Liver (tissue), 9 donors: Measurements from ENCODE around the gene TMTC2. TPM values are rescaled to one million over a fixed set of nuclear protein-coding genes. Genes with fewer than 3 reads are reported as not detected.

Source experiments
- DNase-seq: peaks from one replicate; pipeline ENCODE4 v3.0.0-alpha.2; 2017; ENCODE audit warnings: low spot score
- H3K27ac ChIP-seq, 2 donors: one replicate each; pipeline ENCODE4 v1.7.0; 2013; ENCODE audit warnings: inconsistent platforms in 2 of 2, low read length in 2 of 2, control low read depth in 1 of 2, low read depth in 1 of 2, mild to moderate bottlenecking in 1 of 2
- H3K27me3 ChIP-seq, 4 donors: one replicate each; pipeline versions ENCODE4 v1.6.1 to v1.7.0; 2013; ENCODE audit warnings: low read length in 3 of 4, inconsistent platforms in 1 of 4, mild to moderate bottlenecking in 1 of 4, moderate library complexity in 1 of 4; ENCODE audit not compliant: control insufficient read depth in 4 of 4, insufficient read depth in 4 of 4
- H3K36me3 ChIP-seq, 4 donors: one replicate each; pipeline versions ENCODE4 v1.6.1 to v1.7.0; 2013; ENCODE audit warnings: low read length in 3 of 4, mild to moderate bottlenecking in 3 of 4, low read depth in 1 of 4, moderate library complexity in 1 of 4; ENCODE audit not compliant: control insufficient read depth in 4 of 4, insufficient read depth in 3 of 4
- H3K4me1 ChIP-seq, 4 donors: one replicate each; pipeline versions ENCODE4 v1.6.1 to v1.7.0; 2013; ENCODE audit warnings: low read length in 3 of 4, mild to moderate bottlenecking in 3 of 4, moderate library complexity in 1 of 4; ENCODE audit not compliant: control insufficient read depth in 4 of 4, insufficient read depth in 4 of 4
- H3K4me3 ChIP-seq, 3 donors: one replicate each; pipeline versions ENCODE4 v1.6.1 to v1.7.0; 2013; ENCODE audit warnings: low read length in 3 of 3, control low read depth in 1 of 3, low read depth in 1 of 3, mild to moderate bottlenecking in 1 of 3
- H3K9ac ChIP-seq, 2 donors: one replicate each; pipeline ENCODE4 v1.7.0; 2013; ENCODE audit warnings: low read length in 2 of 2, mild to moderate bottlenecking in 2 of 2, moderate library complexity in 2 of 2, control low read depth in 1 of 2, low read depth in 1 of 2
- H3K9me3 ChIP-seq, 4 donors: one replicate each; pipeline versions ENCODE4 v1.6.1 to v1.7.0; 2013; ENCODE audit warnings: low read length in 3 of 4; ENCODE audit not compliant: control insufficient read depth in 4 of 4
- FOXA1 ChIP-seq: IDR thresholded peaks from 2 replicates; pipeline ENCODE4 v1.6.1; 2016; ENCODE audit warnings: antibody characterized with exemption
- FOXA2 ChIP-seq: IDR thresholded peaks from 2 replicates; pipeline ENCODE4 v1.6.1; 2016; ENCODE audit warnings: antibody characterized with exemption
- HNF4A ChIP-seq, 2 donors: conservative IDR thresholded peaks; 2 replicates each; pipeline ENCODE4 v1.6.1; 2016; ENCODE audit warnings: antibody characterized with exemption in 2 of 2, mild to moderate bottlenecking in 2 of 2
- HNF4G ChIP-seq: IDR thresholded peaks from 2 replicates; pipeline ENCODE4 v1.6.1; 2016; ENCODE audit warnings: antibody characterized with exemption
- MAX ChIP-seq: IDR thresholded peaks from 2 replicates; pipeline ENCODE4 v1.6.1; 2016; ENCODE audit warnings: antibody characterized with exemption
- NR2F2 ChIP-seq: IDR thresholded peaks from 2 replicates; pipeline ENCODE4 v1.6.1; 2016; ENCODE audit warnings: antibody characterized with exemption
- RAD21 ChIP-seq, 2 donors: IDR thresholded peaks; 2 replicates each; pipeline ENCODE4 v1.6.1; 2016; ENCODE audit warnings: antibody characterized with exemption in 2 of 2, mild to moderate bottlenecking in 2 of 2
- REST ChIP-seq: IDR thresholded peaks from 2 replicates; pipeline ENCODE4 v1.6.1; 2016; ENCODE audit warnings: antibody characterized with exemption, mild to moderate bottlenecking
- RXRA ChIP-seq, 2 donors: IDR thresholded peaks; 2 replicates each; pipeline ENCODE4 v1.6.1; 2017 to 2018; ENCODE audit warnings: antibody characterized with exemption in 2 of 2, mild to moderate bottlenecking in 1 of 2
- SP1 ChIP-seq: IDR thresholded peaks from 2 replicates; pipeline ENCODE4 v1.6.1; 2018; ENCODE audit warnings: antibody characterized with exemption, mild to moderate bottlenecking
- TAF1 ChIP-seq: conservative IDR thresholded peaks from 2 replicates; pipeline ENCODE4 v1.6.1; 2016; ENCODE audit warnings: antibody characterized with exemption, mild to moderate bottlenecking
- YY1 ChIP-seq: IDR thresholded peaks from 2 replicates; pipeline ENCODE4 v1.6.1; 2016; ENCODE audit warnings: antibody characterized with exemption, mild to moderate bottlenecking
- ZBTB33 ChIP-seq: IDR thresholded peaks from 2 replicates; pipeline ENCODE4 v1.6.1; 2016; ENCODE audit warnings: antibody characterized with exemption
- WGBS: extraction: QIAGEN DNeasy Blood & Tissue Kit; methylation state at CpG from one replicate; pipeline ENCODE4 v1.1.7; 2013; 5-methylcytosine and 5-hydroxymethylcytosine counted together
- polyA plus RNA-seq, 2 donors: library from polyadenylated mRNA; stranded (reverse) in 1 of 2; unstranded in 1 of 2; fragments of 200-250 nt in 1 of 2; fragments of >200 nt in 1 of 2; fragmentation: Nextera tagmentation in 1 of 2; extraction: Ambion mirVana in 1 of 2; gene quantifications; one replicate each; pipeline versions ENCODE4 v1.2.1 to v1.2.3, GENCODE V29; 2013 to 2015
- total RNA-seq, 2 donors: library from RNA; depleted of rRNA; stranded (reverse); fragments of >200 nt; gene quantifications; one replicate each; pipeline ENCODE4 v1.2.3, GENCODE V29; 2014
- donor health status: healthy.
- donor health status: healthy.
- donor health status: healthy.
- donor health status: healthy.
- donor health status: healthy.

The TMTC2 gene
- total and polyA plus RNA-seq, 4 donors: 0.36 to 3.0 (median 0.61) TPM

GRCh38 chr12:82644896-82645295, 41.8 kb upstream of the TMTC2 start:
- H3K4me3 ChIP-seq: no peak overlapping the region
- H3K27ac ChIP-seq: no peak overlapping the region
- TF ChIP-seq ZBTB33: no peak
- TF ChIP-seq RXRA (IDR thresholded peaks at IDR 0.05): no peak
- TF ChIP-seq RAD21 (IDR thresholded peaks at IDR 0.05): no peak
- TF ChIP-seq FOXA2: no peak
- TF ChIP-seq TAF1: no peak
- no peak for TF ChIP-seq REST
- TF ChIP-seq HNF4G: no peak
- no peak for TF ChIP-seq SP1
- no peak for TF ChIP-seq NR2F2
- TF ChIP-seq FOXA1: no peak
- TF ChIP-seq MAX: no peak
- TF ChIP-seq YY1: no peak
- no peak for TF ChIP-seq HNF4A (conservative IDR thresholded peaks at IDR 0.05)
- no peaks in the 10 kb centered on the region for H3K9me3 ChIP-seq
- H3K27me3 ChIP-seq: no peaks in the 10 kb centered on the region
- DNase-seq: no peak
- H3K9ac ChIP-seq: no peak overlapping the region
- H3K4me1 ChIP-seq: no peaks in the 10 kb centered on the region
- WGBS: 76% methylated on average over 2 of the region's 2 CpGs
- no peaks in the 10 kb centered on the region for H3K36me3 ChIP-seq

GRCh38 chr12:82645414-82645813, 41.3 kb upstream of the TMTC2 start:
- H3K9ac ChIP-seq: no peak overlapping the region
- no peaks in the 10 kb centered on the region for H3K36me3 ChIP-seq
- H3K4me1 ChIP-seq: no peaks in the 10 kb centered on the region
- DNase-seq: no peak
- no peak overlapping the region for H3K27ac ChIP-seq
- no peak overlapping the region for H3K4me3 ChIP-seq
- no peaks in the 10 kb centered on the region for H3K9me3 ChIP-seq
- H3K27me3 ChIP-seq: no peaks in the 10 kb centered on the region
- TF ChIP-seq NR2F2 (no peak), REST (no peak), FOXA2 (no peak)
